HepG2 (cell line): ENCODE data around the gene TNFAIP6. TPM values are rescaled to one million over a fixed set of nuclear protein-coding genes. Genes with fewer than 3 reads are reported as not detected.

Source experiments
- ATAC-seq: fragments of 200-7000 bp; cut with Tn5 transposase; 3 replicates; pipeline ENCODE4 v1.9.1; 2020; ENCODE audit warnings: mild to moderate bottlenecking, moderate library complexity
- BruUV-seq: library from RNA; stranded (reverse); fragments of 400-500 nt; replicated peaks from 2 replicates; lab custom pipeline; 2021; lab: Mats Ljungman, UMichigan
- CTCF ChIA-PET: fragments of 300-600 bp; formaldehyde crosslinking; extraction: SDS; loops from one replicate; lab custom pipeline; 2021; ENCODE audit warnings: low total read pairs, inconsistent platforms, low intra/inter-chr PET ratio; lab: Yijun Ruan, JAX
- POLR2A ChIA-PET: fragments of 350-600 bp; sonication (Branson Sonifier 250); formaldehyde crosslinking; loops from one replicate; lab custom pipeline; 2020; ENCODE audit warnings: antibody characterized with exemption, inconsistent platforms; lab: Yijun Ruan, JAX
- DNase-seq: peaks from one replicate; pipeline ENCODE4 v3.0.0-alpha.2; 2015; ENCODE audit warnings: low spot score
- FAIRE-seq: peaks from 3 replicates; lab custom pipeline; 2011; peaks lifted over from hg19 to GRCh38; lab: Jason Lieb, UNC
- H2AFZ ChIP-seq: one replicate; pipeline ENCODE4 v1.6.1; 2011; ENCODE audit warnings: low read length, inconsistent platforms
- H3K27ac ChIP-seq: fragments of 300-600 bp; 3 replicates; pipeline ENCODE4 v1.8.0; 2011; ENCODE audit warnings: mixed run types, mild to moderate bottlenecking, mixed read lengths, low read length, inconsistent platforms; ENCODE audit not compliant: insufficient read depth; ENCODE audit errors: extremely low read length
- H3K27me3 ChIP-seq, 2 experiments: fragments of 200-600 bp in 1 of 2; 2 replicates in 1 of 2; 3 replicates in 1 of 2; pipeline versions ENCODE4 v1.6.0 to v1.8.0; 2011; ENCODE audit warnings: low read length in 2 of 2, mild to moderate bottlenecking in 2 of 2, moderate library complexity in 2 of 2, inconsistent platforms in 1 of 2; ENCODE audit not compliant: insufficient read depth in 2 of 2, control insufficient read depth in 1 of 2
- H3K36me3 ChIP-seq, 2 experiments: fragments of 200-600 bp in 1 of 2; replicated peaks in 1 of 2; 2 replicates in 1 of 2; 3 replicates in 1 of 2; pipeline versions ENCODE4 v1.5.1 to v1.8.0; 2011; ENCODE audit warnings: low read length in 2 of 2, inconsistent platforms in 1 of 2; ENCODE audit not compliant: insufficient read depth in 2 of 2, control insufficient read depth in 1 of 2
- H3K4me1 ChIP-seq: 2 replicates; pipeline ENCODE4 v1.5.1; 2012; ENCODE audit warnings: low read length, inconsistent platforms; ENCODE audit not compliant: insufficient read depth
- H3K4me2 ChIP-seq: 2 replicates; pipeline ENCODE4 v1.6.0; 2011; ENCODE audit warnings: low read depth, low read length, inconsistent platforms
- H3K4me3 ChIP-seq, 3 experiments: fragments of 200-600 bp in 1 of 3; sonication (generic), shearing (Covaris generic) in 1 of 3; replicated peaks in 1 of 3; 2 replicates each; pipeline ENCODE4 v1.5.1; 2011 to 2016; ENCODE audit warnings: low read length in 3 of 3, inconsistent platforms in 2 of 3, low read depth in 2 of 3, mild to moderate bottlenecking in 2 of 3, control low read depth in 1 of 3, mixed read lengths in 1 of 3; ENCODE audit not compliant: insufficient read depth in 1 of 3
- H3K79me2 ChIP-seq: one replicate; pipeline ENCODE4 v1.6.1; 2011; ENCODE audit warnings: low read length, inconsistent platforms; ENCODE audit not compliant: insufficient read depth
- H3K9ac ChIP-seq: 2 replicates; pipeline ENCODE4 v1.6.0; 2011; ENCODE audit warnings: mild to moderate bottlenecking, low read depth, low read length, inconsistent platforms; ENCODE audit not compliant: insufficient read depth
- H3K9me3 ChIP-seq: 2 replicates; pipeline ENCODE4 v1.5.1; 2012; ENCODE audit warnings: mild to moderate bottlenecking, low read length
- H4K20me1 ChIP-seq: 2 replicates; pipeline ENCODE4 v1.6.0; 2011; ENCODE audit warnings: inconsistent platforms, mild to moderate bottlenecking, low read length, moderate library complexity; ENCODE audit not compliant: insufficient read depth
- HCFC1 ChIP-seq: fragments of 150-350 bp; IDR thresholded peaks from 2 replicates; pipeline ENCODE4 v1.6.1; 2014; ENCODE audit warnings: low read depth, low read length
- HDAC2 ChIP-seq: sonication (generic); formaldehyde crosslinking; IDR thresholded peaks from 2 replicates; pipeline ENCODE4 v1.4.0; 2020; ENCODE audit warnings: missing genetic modification reagents
- JARID2 ChIP-seq: sonication (generic); formaldehyde crosslinking; IDR thresholded peaks from 2 replicates; pipeline ENCODE4 v1.8.1; 2023; ENCODE audit warnings: missing genetic modification reagents, inconsistent platforms; ENCODE audit not compliant: insufficient replicate concordance
- MYNN ChIP-seq: sonication (generic); formaldehyde crosslinking; IDR thresholded peaks from 2 replicates; pipeline ENCODE4 v1.4.0; 2020; ENCODE audit warnings: mild to moderate bottlenecking, low read depth, missing genetic modification reagents
- NFKBIZ ChIP-seq: IDR thresholded peaks from 2 replicates; pipeline ENCODE4 v1.6.1; 2018; ENCODE audit warnings: missing genetic modification reagents, missing compliant biosample characterization
- PHF21A ChIP-seq: sonication (generic); formaldehyde crosslinking; IDR thresholded peaks from 2 replicates; pipeline ENCODE4 v1.5.0; 2020; ENCODE audit warnings: mild to moderate bottlenecking, missing genetic modification reagents
- ZFP36 ChIP-seq: fragments of 150-350 bp; IDR thresholded peaks from 2 replicates; pipeline ENCODE4 v1.6.1; 2018; ENCODE audit warnings: borderline replicate concordance, low read length, low read depth; ENCODE audit not compliant: partially characterized antibody
- ZMAT5 ChIP-seq: sonication (generic); formaldehyde crosslinking; IDR thresholded peaks from 2 replicates; pipeline ENCODE4 v1.5.0; 2020; ENCODE audit warnings: mild to moderate bottlenecking, low read depth, missing genetic modification reagents, borderline replicate concordance
- ZNF207 ChIP-seq: fragments of 450-650 bp; IDR thresholded peaks from 2 replicates; pipeline ENCODE4 v1.6.1; 2016; ENCODE audit warnings: antibody characterized with exemption, borderline replicate concordance
- ZNF484 ChIP-seq: sonication (generic); formaldehyde crosslinking; IDR thresholded peaks from 2 replicates; pipeline ENCODE4 v1.5.1; 2020; ENCODE audit warnings: mild to moderate bottlenecking, low read depth, missing genetic modification reagents, borderline replicate concordance
- ZNF501 ChIP-seq: sonication (generic); formaldehyde crosslinking; IDR thresholded peaks from 2 replicates; pipeline ENCODE4 v1.5.1; 2020; ENCODE audit warnings: mild to moderate bottlenecking, moderate library complexity, missing genetic modification reagents
- ZNF512 ChIP-seq: sonication (generic); formaldehyde crosslinking; IDR thresholded peaks from 2 replicates; pipeline ENCODE4 v1.4.0; 2020; ENCODE audit warnings: mild to moderate bottlenecking, missing genetic modification reagents
- ZNF543 ChIP-seq: sonication (generic); formaldehyde crosslinking; IDR thresholded peaks from 2 replicates; pipeline ENCODE4 v1.4.0; 2020; ENCODE audit warnings: mild to moderate bottlenecking, missing genetic modification reagents
- ZNF674 ChIP-seq: sonication (generic); formaldehyde crosslinking; IDR thresholded peaks from 2 replicates; pipeline ENCODE4 v1.5.0; 2020; ENCODE audit warnings: low read depth, mild to moderate bottlenecking, missing genetic modification reagents
- ZNF772 ChIP-seq: sonication (generic); formaldehyde crosslinking; IDR thresholded peaks from 2 replicates; pipeline ENCODE4 v1.5.0; 2020; ENCODE audit warnings: mild to moderate bottlenecking, missing genetic modification reagents
- ZNF777 ChIP-seq: sonication (generic); formaldehyde crosslinking; IDR thresholded peaks from 2 replicates; pipeline ENCODE4 v1.4.0; 2020; ENCODE audit warnings: missing genetic modification reagents
- WGBS: methylation state at CpG from one replicate; pipeline ENCODE4 v1.1.6; 2017; ENCODE audit warnings: low lambda C conversion rate; 5-methylcytosine and 5-hydroxymethylcytosine counted together
- in situ Hi-C: cut with HindIII; loops from 2 replicates; pipeline ENCODE4 v1.10.0; 2017; ENCODE audit warnings: low pct_unique_long_range_greater_than_20kb; ENCODE audit not compliant: extremely low pct_ligation_motif_present
- intact Hi-C: fragments of 100-400 bp; cut with micrococcal nuclease; formaldehyde crosslinking; loops from one replicate; pipeline ENCODE4 v1.10.0; 2022; ENCODE audit not compliant: unreplicated experiment
- polyA plus RNA-seq, 8 experiments: library from polyadenylated mRNA; depleted of rRNA in 3 of 8; stranded (reverse) in 7 of 8; unstranded in 1 of 8; fragments of >200 nt; fragmentation: Illumina TruSeq in 4 of 8; extraction: Trizol in 4 of 8; gene quantifications; 2 replicates each; pipeline versions ENCODE4 v1.2.1 to v1.2.3, GENCODE V29; 2011 to 2016; ENCODE audit warnings: low read depth in 4 of 8, missing spikeins in 1 of 8, mixed read lengths in 1 of 8; ENCODE audit not compliant: insufficient read depth in 1 of 8
- total RNA-seq, 5 experiments: library from RNA; depleted of rRNA; stranded (reverse); fragments of >200 nt; fragmentation: Illumina TruSeq; extraction: Trizol; gene quantifications; 2 replicates each; pipeline ENCODE4 v1.2.3, GENCODE V29; 2016; ENCODE audit warnings: low read depth in 1 of 5

TNFAIP6 gene
- total and polyA plus RNA-seq, 2 of the 13 experiments (the other 11 are each of a cell fraction or from before 2014, with no cell fraction given) = not detected

- Histone ChIP-seq H3K4me2 (no peak overlapping the region; the same call in 1 of the 2 replicates), H3K36me3 (no peaks in the 10 kb centered on the region), H3K9me3 (no peaks in the 10 kb centered on the region), H2AFZ (no peak overlapping the region), H3K27ac (no peak overlapping the region), H3K79me2 (no peaks in the 10 kb centered on the region), H3K27me3 (peaks cover 0 to 6% of the 10 kb centered on the region in 2 experiments; a peak in 1 of 5 replicates), H3K4me1 (no peaks in the 10 kb centered on the region), H4K20me1 (no peaks in the 10 kb centered on the region), H3K9ac (no peak overlapping the region), H3K4me3 (no peak overlapping the region)
- in situ Hi-C loops (no loop called here), intact Hi-C loops (no loop called here)
- ATAC-seq (no peak), FAIRE-seq (no peak), DNase-seq (no peak)
- whole genome bisulfite sequencing = 41% methylated on average over 4 of the region's 4 CpGs
- no TSS peak for BruUV-seq
- ChIA-PET CTCF (no interaction called here), POLR2A (no interaction called here)
- TF ChIP-seq ZNF674 (CRISPR knock-in tag) = no peak
- no peak for TF ChIP-seq ZNF772 (CRISPR knock-in tag)
- no peak for TF ChIP-seq ZNF543
- TF ChIP-seq NFKBIZ (CRISPR knock-in tag) = no peak
- TF ChIP-seq ZNF777 (CRISPR knock-in tag) = no peak
- TF ChIP-seq ZNF207 = no peak
- TF ChIP-seq ZFP36 = no peak
- TF ChIP-seq ZNF512 (CRISPR knock-in tag) = no peak
- TF ChIP-seq MYNN (CRISPR knock-in tag) = no peak
- no peak for TF ChIP-seq HCFC1
- no peak for TF ChIP-seq JARID2 (CRISPR knock-in tag)
- no peak for TF ChIP-seq HDAC2 (CRISPR knock-in tag)
- no peak for TF ChIP-seq ZMAT5 (CRISPR knock-in tag)
- no peak for TF ChIP-seq ZNF501 (CRISPR knock-in tag)
- TF ChIP-seq PHF21A (CRISPR knock-in tag) = no peak
- no peak for TF ChIP-seq ZNF484 (CRISPR knock-in tag)
Observed at GRCh38 chr2:151325581-151326095, 31.8 kb upstream of the TNFAIP6 start.
